Measurements from ENCODE around the gene NPIPB2. TPM values are rescaled to one million over a fixed set of nuclear protein-coding genes. Genes with fewer than 3 reads are reported as not detected.

NPIPB2 gene
- total RNA-seq, 4 donors from 2014 or later: 4.4 to 13.9 (median 10.8) TPM

- TF ChIP-seq, protein P1, sequence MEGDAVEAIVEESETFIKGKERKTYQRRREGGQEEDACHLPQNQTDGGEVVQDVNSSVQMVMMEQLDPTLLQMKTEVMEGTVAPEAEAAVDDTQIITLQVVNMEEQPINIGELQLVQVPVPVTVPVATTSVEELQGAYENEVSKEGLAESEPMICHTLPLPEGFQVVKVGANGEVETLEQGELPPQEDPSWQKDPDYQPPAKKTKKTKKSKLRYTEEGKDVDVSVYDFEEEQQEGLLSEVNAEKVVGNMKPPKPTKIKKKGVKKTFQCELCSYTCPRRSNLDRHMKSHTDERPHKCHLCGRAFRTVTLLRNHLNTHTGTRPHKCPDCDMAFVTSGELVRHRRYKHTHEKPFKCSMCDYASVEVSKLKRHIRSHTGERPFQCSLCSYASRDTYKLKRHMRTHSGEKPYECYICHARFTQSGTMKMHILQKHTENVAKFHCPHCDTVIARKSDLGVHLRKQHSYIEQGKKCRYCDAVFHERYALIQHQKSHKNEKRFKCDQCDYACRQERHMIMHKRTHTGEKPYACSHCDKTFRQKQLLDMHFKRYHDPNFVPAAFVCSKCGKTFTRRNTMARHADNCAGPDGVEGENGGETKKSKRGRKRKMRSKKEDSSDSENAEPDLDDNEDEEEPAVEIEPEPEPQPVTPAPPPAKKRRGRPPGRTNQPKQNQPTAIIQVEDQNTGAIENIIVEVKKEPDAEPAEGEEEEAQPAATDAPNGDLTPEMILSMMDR (IDR thresholded peaks at IDR 0.05; ENCODE audit: low read depth): no peak
Measured at GRCh38 chr16:11901091-11901490, 40.8 kb downstream of the NPIPB2 start.

- TF ChIP-seq, protein P1 (IDR thresholded peaks at IDR 0.05; ENCODE audit: low read depth): no peak
Measured at GRCh38 chr16:11896486-11897176, 45.2 kb downstream of the NPIPB2 start.

DNA sequence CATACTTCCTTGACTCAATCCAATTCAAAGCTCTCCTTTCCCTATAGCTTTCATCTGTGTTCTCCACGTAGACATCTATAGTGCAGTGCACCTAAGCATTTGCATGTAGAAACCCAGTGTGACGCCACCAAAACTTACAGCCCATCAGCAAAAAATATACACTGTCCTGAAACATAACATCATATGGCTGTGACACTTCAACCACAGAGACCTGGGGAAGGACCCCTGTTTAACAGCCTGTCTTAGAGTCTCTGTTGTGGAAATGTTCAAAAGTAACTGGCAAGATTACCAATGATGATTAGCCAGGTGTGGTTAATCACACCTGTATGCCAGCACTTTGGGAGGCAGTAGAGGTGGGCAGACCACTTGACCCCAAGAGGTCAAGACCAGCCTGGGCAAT, 48.3 kb downstream of the NPIPB2 start:
- TF ChIP-seq, protein P1 (IDR thresholded peaks at IDR 0.05; ENCODE audit: low read depth): no peak

GRCh38 chr16:11892761-11893160, 49.1 kb downstream of the NPIPB2 start:
- TF ChIP-seq, protein P1 (IDR thresholded peaks at IDR 0.05; ENCODE audit: low read depth): no peak

DNA sequence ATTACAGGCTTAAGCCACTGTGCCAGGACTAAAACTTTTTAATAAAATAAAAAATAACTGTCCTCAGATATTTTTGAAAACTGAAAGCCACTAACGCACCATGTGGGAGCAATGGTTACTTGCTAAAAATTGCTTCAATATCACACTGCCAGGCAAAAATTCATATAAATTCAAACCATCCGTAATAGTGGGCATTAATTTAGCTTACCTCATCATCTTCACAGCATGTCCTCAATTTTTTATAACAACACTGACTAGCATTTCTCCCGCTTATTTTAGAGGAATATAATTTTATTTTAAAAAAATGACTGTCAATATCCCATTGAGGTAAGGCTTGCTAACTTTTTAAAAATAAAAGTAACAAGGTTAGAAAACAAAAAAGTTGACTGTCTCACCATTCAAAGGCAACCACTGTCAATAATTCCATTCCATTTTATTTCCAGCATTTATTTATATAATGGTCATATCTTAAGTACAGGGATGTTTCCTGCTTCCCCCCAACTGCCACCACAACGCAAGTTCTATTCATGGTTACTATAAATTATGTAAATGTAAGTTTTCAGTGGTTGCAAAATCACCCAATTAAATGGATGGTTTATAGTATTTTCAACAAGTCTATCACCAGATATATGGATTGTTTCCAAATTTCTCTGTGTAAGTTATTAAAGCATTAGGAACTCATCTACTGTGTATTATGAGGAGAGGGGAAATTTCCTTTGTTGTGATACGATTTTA, 51.4 kb downstream of the NPIPB2 start:
- TF ChIP-seq, protein P1 (IDR thresholded peaks at IDR 0.05; ENCODE audit: low read depth): no peak

DNA sequence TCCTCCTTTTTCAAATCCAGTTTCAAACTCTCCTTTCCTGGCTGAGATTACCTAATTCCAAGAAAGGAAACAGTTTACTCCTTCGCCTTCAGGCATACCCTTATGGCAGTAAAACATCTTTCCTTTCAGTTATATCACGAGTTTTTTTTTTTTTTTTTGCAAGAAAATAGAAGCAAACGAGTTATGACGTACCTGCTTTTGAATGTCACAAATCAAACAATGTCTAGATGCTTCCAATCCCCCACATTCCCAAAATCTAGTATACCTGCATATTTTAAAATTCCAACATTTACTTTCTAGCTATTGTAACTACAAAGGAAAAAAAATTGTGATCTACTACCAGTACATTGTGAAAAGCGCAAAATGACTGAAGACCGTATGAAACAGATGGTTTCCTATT, 55.0 kb downstream of the NPIPB2 start:
- TF ChIP-seq, protein P1 (IDR thresholded peaks at IDR 0.05; ENCODE audit: low read depth): no peak

- TF ChIP-seq, protein P1 (IDR thresholded peaks at IDR 0.05; ENCODE audit: low read depth): no peak
Measured at GRCh38 chr16:11884035-11884434, 57.8 kb downstream of the NPIPB2 start.

Data from subcutaneous adipose tissue (tissue), 4 donors.